HepG2 (cell line): ENCODE data around the gene BACH2. TPM values are rescaled to one million over a fixed set of nuclear protein-coding genes. Genes with fewer than 3 reads are reported as not detected.

Experiments used
- ATAC-seq: fragments of 200-7000 bp; cut with Tn5 transposase; 3 replicates; pipeline ENCODE4 v1.9.1; 2020; ENCODE audit warnings: mild to moderate bottlenecking, moderate library complexity
- BruUV-seq: library from RNA; stranded (reverse); fragments of 400-500 nt; replicated peaks from 2 replicates; lab custom pipeline; 2021; lab: Mats Ljungman, UMichigan
- CTCF ChIA-PET: fragments of 300-600 bp; formaldehyde crosslinking; extraction: SDS; loops from one replicate; lab custom pipeline; 2021; ENCODE audit warnings: low total read pairs, inconsistent platforms, low intra/inter-chr PET ratio; lab: Yijun Ruan, JAX
- POLR2A ChIA-PET: fragments of 350-600 bp; sonication (Branson Sonifier 250); formaldehyde crosslinking; loops from one replicate; lab custom pipeline; 2020; ENCODE audit warnings: antibody characterized with exemption, inconsistent platforms; lab: Yijun Ruan, JAX
- DNase-seq: peaks from one replicate; pipeline ENCODE4 v3.0.0-alpha.2; 2015; ENCODE audit warnings: low spot score
- FAIRE-seq: peaks from 3 replicates; lab custom pipeline; 2011; peaks lifted over from hg19 to GRCh38; lab: Jason Lieb, UNC
- H2AFZ ChIP-seq: one replicate; pipeline ENCODE4 v1.6.1; 2011; ENCODE audit warnings: low read length, inconsistent platforms
- H3K27ac ChIP-seq: fragments of 300-600 bp; 3 replicates; pipeline ENCODE4 v1.8.0; 2011; ENCODE audit warnings: mixed run types, mild to moderate bottlenecking, mixed read lengths, low read length, inconsistent platforms; ENCODE audit not compliant: insufficient read depth; ENCODE audit errors: extremely low read length
- H3K27me3 ChIP-seq, 2 experiments: fragments of 200-600 bp in 1 of 2; 2 replicates in 1 of 2; 3 replicates in 1 of 2; pipeline versions ENCODE4 v1.6.0 to v1.8.0; 2011; ENCODE audit warnings: low read length in 2 of 2, mild to moderate bottlenecking in 2 of 2, moderate library complexity in 2 of 2, inconsistent platforms in 1 of 2; ENCODE audit not compliant: insufficient read depth in 2 of 2, control insufficient read depth in 1 of 2
- H3K36me3 ChIP-seq, 2 experiments: fragments of 200-600 bp in 1 of 2; replicated peaks in 1 of 2; 2 replicates in 1 of 2; 3 replicates in 1 of 2; pipeline versions ENCODE4 v1.5.1 to v1.8.0; 2011; ENCODE audit warnings: low read length in 2 of 2, inconsistent platforms in 1 of 2; ENCODE audit not compliant: insufficient read depth in 2 of 2, control insufficient read depth in 1 of 2
- H3K4me1 ChIP-seq: 2 replicates; pipeline ENCODE4 v1.5.1; 2012; ENCODE audit warnings: low read length, inconsistent platforms; ENCODE audit not compliant: insufficient read depth
- H3K4me2 ChIP-seq: 2 replicates; pipeline ENCODE4 v1.6.0; 2011; ENCODE audit warnings: low read depth, low read length, inconsistent platforms
- H3K4me3 ChIP-seq, 3 experiments: fragments of 200-600 bp in 1 of 3; sonication (generic), shearing (Covaris generic) in 1 of 3; replicated peaks in 1 of 3; 2 replicates each; pipeline ENCODE4 v1.5.1; 2011 to 2016; ENCODE audit warnings: low read length in 3 of 3, inconsistent platforms in 2 of 3, low read depth in 2 of 3, mild to moderate bottlenecking in 2 of 3, control low read depth in 1 of 3, mixed read lengths in 1 of 3; ENCODE audit not compliant: insufficient read depth in 1 of 3
- H3K79me2 ChIP-seq: one replicate; pipeline ENCODE4 v1.6.1; 2011; ENCODE audit warnings: low read length, inconsistent platforms; ENCODE audit not compliant: insufficient read depth
- H3K9ac ChIP-seq: 2 replicates; pipeline ENCODE4 v1.6.0; 2011; ENCODE audit warnings: mild to moderate bottlenecking, low read depth, low read length, inconsistent platforms; ENCODE audit not compliant: insufficient read depth
- H3K9me3 ChIP-seq: 2 replicates; pipeline ENCODE4 v1.5.1; 2012; ENCODE audit warnings: mild to moderate bottlenecking, low read length
- H4K20me1 ChIP-seq: 2 replicates; pipeline ENCODE4 v1.6.0; 2011; ENCODE audit warnings: inconsistent platforms, mild to moderate bottlenecking, low read length, moderate library complexity; ENCODE audit not compliant: insufficient read depth
- GFI1 ChIP-seq: sonication (generic); formaldehyde crosslinking; IDR thresholded peaks from 2 replicates; pipeline ENCODE4 v1.5.0; 2020; ENCODE audit warnings: missing genetic modification reagents, mild to moderate bottlenecking, borderline replicate concordance
- MBD4 ChIP-seq: IDR thresholded peaks from 2 replicates; pipeline ENCODE4 v1.6.1; 2012; ENCODE audit warnings: low read length, inconsistent platforms, borderline replicate concordance
- MEF2D ChIP-seq: sonication (generic); formaldehyde crosslinking; IDR thresholded peaks from 2 replicates; pipeline ENCODE4 v1.5.1; 2020; ENCODE audit warnings: mild to moderate bottlenecking, missing genetic modification reagents
- TBL1XR1 ChIP-seq: fragments of 150-350 bp; IDR thresholded peaks from 2 replicates; pipeline ENCODE4 v1.6.1; 2014; ENCODE audit warnings: borderline replicate concordance, low read length; ENCODE audit not compliant: partially characterized antibody
- ZIK1 ChIP-seq: sonication (generic); formaldehyde crosslinking; IDR thresholded peaks from 2 replicates; pipeline ENCODE4 v1.5.0; 2020; ENCODE audit warnings: mild to moderate bottlenecking, low read depth, missing genetic modification reagents, borderline replicate concordance
- ZNF775 ChIP-seq: sonication (generic); formaldehyde crosslinking; IDR thresholded peaks from 2 replicates; pipeline ENCODE4 v1.4.0; 2020; ENCODE audit warnings: missing genetic modification reagents, mild to moderate bottlenecking, moderate library complexity, borderline replicate concordance
- WGBS: methylation state at CpG from one replicate; pipeline ENCODE4 v1.1.6; 2017; ENCODE audit warnings: low lambda C conversion rate; 5-methylcytosine and 5-hydroxymethylcytosine counted together
- in situ Hi-C: cut with HindIII; loops from 2 replicates; pipeline ENCODE4 v1.10.0; 2017; ENCODE audit warnings: low pct_unique_long_range_greater_than_20kb; ENCODE audit not compliant: extremely low pct_ligation_motif_present
- intact Hi-C: fragments of 100-400 bp; cut with micrococcal nuclease; formaldehyde crosslinking; loops from one replicate; pipeline ENCODE4 v1.10.0; 2022; ENCODE audit not compliant: unreplicated experiment
- polyA plus RNA-seq, 8 experiments: library from polyadenylated mRNA; depleted of rRNA in 3 of 8; stranded (reverse) in 7 of 8; unstranded in 1 of 8; fragments of >200 nt; fragmentation: Illumina TruSeq in 4 of 8; extraction: Trizol in 4 of 8; gene quantifications; 2 replicates each; pipeline versions ENCODE4 v1.2.1 to v1.2.3, GENCODE V29; 2011 to 2016; ENCODE audit warnings: low read depth in 4 of 8, missing spikeins in 1 of 8, mixed read lengths in 1 of 8; ENCODE audit not compliant: insufficient read depth in 1 of 8
- total RNA-seq, 5 experiments: library from RNA; depleted of rRNA; stranded (reverse); fragments of >200 nt; fragmentation: Illumina TruSeq; extraction: Trizol; gene quantifications; 2 replicates each; pipeline ENCODE4 v1.2.3, GENCODE V29; 2016; ENCODE audit warnings: low read depth in 1 of 5
- TF ChIP-seq, protein P1 (sequence below): sonication (generic); formaldehyde crosslinking; IDR thresholded peaks from 2 replicates; pipeline ENCODE4 v1.4.0; 2020; ENCODE audit warnings: missing genetic modification reagents

BACH2 gene
- total and polyA plus RNA-seq, 2 of the 13 experiments (the other 11 are each of a cell fraction or from before 2014, with no cell fraction given), result 0.01 TPM; not detected in 1

DNA sequence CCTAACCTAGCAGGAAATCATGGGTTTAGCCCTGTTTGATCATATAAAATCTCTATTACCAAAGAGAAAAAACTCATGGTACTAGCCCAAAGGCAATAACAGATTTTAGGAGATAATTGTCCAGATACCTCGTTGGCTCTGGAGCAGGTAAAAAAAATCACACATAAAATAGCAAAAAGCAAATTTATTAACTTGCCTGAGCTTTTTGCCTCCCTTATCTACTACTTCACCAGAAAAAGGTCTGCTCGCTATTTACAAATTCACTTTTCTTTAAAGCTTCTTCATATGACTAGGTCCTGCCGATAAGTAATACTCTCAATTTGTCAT, 320.0 kb downstream of the BACH2 start:
- Histone ChIP-seq H2AFZ (no peak overlapping the region), H3K36me3 (no peaks in the 10 kb centered on the region), H3K79me2 (no peaks in the 10 kb centered on the region), H3K9me3 (no peaks in the 10 kb centered on the region), H3K9ac (no peak overlapping the region), H3K4me2 (no peak overlapping the region), H3K27ac (no peak overlapping the region), H3K4me1 (no peaks in the 10 kb centered on the region), H3K4me3 (no peak overlapping the region), H4K20me1 (no peaks in the 10 kb centered on the region), H3K27me3 (peaks cover 0 to 20% of the 10 kb centered on the region in 2 experiments; a peak in 2 of 5 replicates)
- no TSS peak for BruUV-seq
- intact Hi-C loops (loop anchor here (10.0 kb wide), 1 partner anchor 198 kb away; no protein-coding TSS in a partner anchor), in situ Hi-C loops (no loop called here)
- DNase-seq (no peak), FAIRE-seq (no peak), ATAC-seq (no peak)
- ChIA-PET POLR2A (no interaction called here), CTCF (no interaction called here)
- WGBS, result 49% methylated on average over 3 of the region's 3 CpGs
- no peak for TF ChIP-seq ZNF775 (CRISPR knock-in tag)
- TF ChIP-seq MEF2D (CRISPR knock-in tag), result no peak
- TF ChIP-seq MBD4, result no peak
- no peak for TF ChIP-seq ZIK1 (CRISPR knock-in tag)
- no peak for TF ChIP-seq TBL1XR1
- TF ChIP-seq GFI1 (CRISPR knock-in tag), result no peak
- TF ChIP-seq, protein P1, sequence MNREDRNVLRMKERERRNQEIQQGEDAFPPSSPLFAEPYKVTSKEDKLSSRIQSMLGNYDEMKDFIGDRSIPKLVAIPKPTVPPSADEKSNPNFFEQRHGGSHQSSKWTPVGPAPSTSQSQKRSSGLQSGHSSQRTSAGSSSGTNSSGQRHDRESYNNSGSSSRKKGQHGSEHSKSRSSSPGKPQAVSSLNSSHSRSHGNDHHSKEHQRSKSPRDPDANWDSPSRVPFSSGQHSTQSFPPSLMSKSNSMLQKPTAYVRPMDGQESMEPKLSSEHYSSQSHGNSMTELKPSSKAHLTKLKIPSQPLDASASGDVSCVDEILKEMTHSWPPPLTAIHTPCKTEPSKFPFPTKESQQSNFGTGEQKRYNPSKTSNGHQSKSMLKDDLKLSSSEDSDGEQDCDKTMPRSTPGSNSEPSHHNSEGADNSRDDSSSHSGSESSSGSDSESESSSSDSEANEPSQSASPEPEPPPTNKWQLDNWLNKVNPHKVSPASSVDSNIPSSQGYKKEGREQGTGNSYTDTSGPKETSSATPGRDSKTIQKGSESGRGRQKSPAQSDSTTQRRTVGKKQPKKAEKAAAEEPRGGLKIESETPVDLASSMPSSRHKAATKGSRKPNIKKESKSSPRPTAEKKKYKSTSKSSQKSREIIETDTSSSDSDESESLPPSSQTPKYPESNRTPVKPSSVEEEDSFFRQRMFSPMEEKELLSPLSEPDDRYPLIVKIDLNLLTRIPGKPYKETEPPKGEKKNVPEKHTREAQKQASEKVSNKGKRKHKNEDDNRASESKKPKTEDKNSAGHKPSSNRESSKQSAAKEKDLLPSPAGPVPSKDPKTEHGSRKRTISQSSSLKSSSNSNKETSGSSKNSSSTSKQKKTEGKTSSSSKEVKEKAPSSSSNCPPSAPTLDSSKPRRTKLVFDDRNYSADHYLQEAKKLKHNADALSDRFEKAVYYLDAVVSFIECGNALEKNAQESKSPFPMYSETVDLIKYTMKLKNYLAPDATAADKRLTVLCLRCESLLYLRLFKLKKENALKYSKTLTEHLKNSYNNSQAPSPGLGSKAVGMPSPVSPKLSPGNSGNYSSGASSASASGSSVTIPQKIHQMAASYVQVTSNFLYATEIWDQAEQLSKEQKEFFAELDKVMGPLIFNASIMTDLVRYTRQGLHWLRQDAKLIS, result no peak
